Daoy (cell line): ENCODE results near the gene ZNF436. TPM values are rescaled to one million over a fixed set of nuclear protein-coding genes. Genes with fewer than 3 reads are reported as not detected.
"Not testable (repeated sequence)": the region's sequence is repeated elsewhere in the genome, so short reads cannot be mapped to it uniquely, and the experiment has no call there.

ENCODE experiments used
- DNase-seq: peaks from one replicate; pipeline ENCODE4 v3.0.0-alpha.2; 2015; ENCODE audit warnings: low read depth
- total RNA-seq: library from RNA; depleted of rRNA; stranded (reverse); fragments of >200 nt; shearing (Covaris generic); gene quantifications from 2 replicates; pipeline ENCODE4 v1.2.3, GENCODE V29; 2014

The ZNF436 gene
- total RNA-seq, 1 experiment from 2014 or later, result 9.4 TPM

DNA sequence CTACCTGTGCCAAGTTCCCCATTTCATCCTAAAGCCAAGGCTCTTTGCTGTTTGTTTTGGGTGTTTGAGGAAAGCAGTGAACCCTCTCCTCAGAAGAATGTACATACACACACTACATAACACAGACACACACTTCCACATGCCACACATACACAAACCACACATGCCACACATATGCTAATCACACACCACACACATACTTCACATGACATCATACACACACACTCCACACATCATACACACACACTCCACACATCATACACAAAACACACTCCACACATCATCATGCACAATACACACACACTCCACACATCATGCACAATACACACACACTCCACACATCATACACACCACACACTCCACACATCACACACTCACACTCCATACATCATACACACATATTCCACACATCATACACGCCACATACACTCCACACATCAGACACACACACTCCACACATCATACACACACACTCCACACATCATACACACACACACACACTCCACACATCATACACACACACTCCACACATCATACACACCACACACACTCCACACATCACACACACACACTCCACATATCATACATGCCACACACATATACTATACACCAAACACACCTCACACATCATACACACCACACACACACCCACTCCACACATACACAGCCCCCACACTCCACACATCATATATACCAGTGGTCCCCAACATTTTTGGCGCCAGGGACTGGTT lies 22.7 kb upstream of the ZNF436 start:
- DNase-seq, result no peak

- no peak for DNase-seq
Measured at GRCh38 chr1:23389837-23390321, 20.2 kb upstream of the ZNF436 start.

- no peak for DNase-seq
Measured at GRCh38 chr1:23387494-23387893, 17.9 kb upstream of the ZNF436 start.

GRCh38 chr1:23385119-23385621 lies 15.5 kb upstream of the ZNF436 start:
- no peak for DNase-seq

- DNase-seq, result peak; percentile 66
Measured at GRCh38 chr1:23384312-23385058, 14.8 kb upstream of the ZNF436 start.

GRCh38 chr1:23383577-23384311 lies 14.1 kb upstream of the ZNF436 start:
- DNase-seq, result no peak

DNA sequence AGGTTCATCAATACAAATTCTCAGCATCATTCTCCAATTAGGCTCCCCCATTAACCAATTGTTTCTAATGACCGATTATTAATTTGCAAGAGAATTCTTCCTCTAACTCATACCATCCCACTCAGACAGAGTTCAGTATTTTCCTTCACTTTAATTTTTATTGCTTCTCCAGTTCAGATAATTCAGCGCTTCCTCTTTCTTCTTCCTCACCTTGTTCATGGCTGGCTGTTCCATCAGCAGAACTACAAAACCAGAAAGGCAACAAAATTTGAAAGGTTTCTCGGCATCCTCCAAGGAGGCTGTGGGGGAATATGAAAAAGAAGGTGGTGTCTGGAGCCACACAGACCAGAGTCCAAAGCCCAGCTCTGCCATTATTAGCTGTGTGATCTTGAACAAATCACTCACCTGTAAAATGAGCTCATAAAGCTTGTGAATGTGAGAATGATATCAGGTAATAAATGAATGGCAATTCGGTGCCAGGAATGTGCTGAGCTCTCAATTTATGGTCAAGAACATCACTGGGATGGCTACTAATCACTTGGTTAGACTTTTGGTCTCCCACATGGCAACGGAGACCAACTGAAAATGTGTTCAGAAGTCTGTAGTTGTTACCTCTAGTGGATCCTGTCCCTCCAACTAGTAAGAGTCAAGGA lies 11.7 kb upstream of the ZNF436 start:
- no peak for DNase-seq

DNA sequence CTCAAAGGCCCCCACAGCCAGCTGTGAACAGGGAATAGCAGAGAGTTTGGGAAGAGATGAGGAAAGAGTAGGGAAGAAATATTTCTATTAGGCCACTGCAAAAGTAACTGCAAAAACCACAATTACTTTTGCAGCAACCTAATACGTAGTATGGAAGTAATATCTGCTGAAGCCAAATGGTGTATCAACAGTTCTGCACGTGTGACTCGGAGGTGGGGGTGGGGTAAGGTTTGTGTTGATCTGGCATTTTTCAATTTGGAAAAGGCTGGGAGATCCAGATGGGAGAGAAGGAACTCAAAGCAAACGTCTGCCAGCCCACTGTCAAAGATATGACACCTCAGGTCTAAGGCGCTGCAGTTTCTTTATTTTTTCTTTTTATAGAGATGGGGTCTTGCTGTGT lies 11.1 kb upstream of the ZNF436 start:
- no peak for DNase-seq

DNA sequence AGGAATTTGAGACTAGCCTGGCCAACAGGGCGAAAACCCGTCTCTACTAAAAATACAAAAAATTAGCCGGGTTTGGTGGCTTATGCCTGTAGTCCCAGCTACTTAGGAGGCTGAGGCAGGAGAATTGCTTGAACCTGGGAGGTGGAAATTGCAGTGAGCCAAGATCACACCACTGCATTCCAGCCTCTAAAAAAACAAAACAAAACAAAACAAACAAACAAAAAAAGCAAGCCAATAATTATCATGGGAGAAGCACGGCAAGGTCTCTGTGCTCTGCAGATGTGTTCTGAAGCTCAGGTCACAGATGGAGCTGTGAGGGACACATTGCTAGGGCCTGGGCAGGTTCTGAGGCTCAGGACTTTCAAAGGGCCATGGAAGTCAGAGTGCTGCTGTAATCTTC lies 10.6 kb upstream of the ZNF436 start:
- not testable (repeated sequence) for DNase-seq

GRCh38 chr1:23376890-23377811 lies 7.5 kb upstream of the ZNF436 start:
- DNase-seq, result peak; percentile 76

GRCh38 chr1:23374079-23374735 lies 4.6 kb upstream of the ZNF436 start:
- DNase-seq, result not testable (repeated sequence)

DNA sequence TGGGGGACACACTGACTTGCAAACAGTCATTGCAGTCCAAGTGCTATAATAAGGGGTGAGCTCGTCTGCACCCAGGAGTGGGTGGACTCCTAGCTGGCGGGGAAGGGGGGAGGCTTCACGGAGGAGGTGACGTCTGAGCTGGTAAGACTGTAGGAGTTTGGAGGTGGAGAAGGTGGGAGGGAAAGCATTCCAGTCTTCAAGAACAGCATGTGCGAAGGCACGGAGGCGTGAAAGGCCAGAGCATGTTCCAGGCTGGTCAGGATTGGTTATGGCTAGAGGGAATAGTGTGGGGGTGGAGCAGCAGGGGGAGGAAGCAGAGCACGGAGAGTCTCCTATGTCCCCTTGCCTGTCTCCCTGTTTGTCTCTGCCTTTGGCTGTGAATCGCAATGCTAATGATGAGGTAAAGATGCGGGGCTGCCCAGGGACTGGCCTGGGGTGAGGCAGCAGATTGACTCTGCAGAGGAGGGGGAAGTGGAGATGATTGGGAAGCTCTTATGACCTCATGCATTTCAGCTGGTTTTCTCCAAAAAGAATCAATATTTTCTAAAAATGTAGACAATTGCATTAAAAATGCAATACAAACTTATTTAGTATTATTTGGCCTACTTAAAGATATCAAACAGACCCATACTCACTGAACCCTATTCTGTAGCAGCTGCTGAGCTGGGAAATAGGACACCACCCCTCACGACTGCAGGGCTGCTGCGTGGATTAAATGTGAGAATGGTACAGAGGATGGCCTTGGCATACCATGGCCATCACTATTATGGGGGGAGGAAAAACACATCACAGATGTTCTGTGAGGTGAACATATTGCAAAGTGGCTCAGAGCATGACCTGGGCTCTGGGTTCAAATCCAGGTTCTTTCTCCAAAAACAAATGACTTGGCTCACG lies 2.6 kb upstream of the ZNF436 start:
- no peak for DNase-seq

- peak; percentile 66 for DNase-seq
Measured at GRCh38 chr1:23370709-23371584, 1.3 kb upstream of the ZNF436 start.

DNA sequence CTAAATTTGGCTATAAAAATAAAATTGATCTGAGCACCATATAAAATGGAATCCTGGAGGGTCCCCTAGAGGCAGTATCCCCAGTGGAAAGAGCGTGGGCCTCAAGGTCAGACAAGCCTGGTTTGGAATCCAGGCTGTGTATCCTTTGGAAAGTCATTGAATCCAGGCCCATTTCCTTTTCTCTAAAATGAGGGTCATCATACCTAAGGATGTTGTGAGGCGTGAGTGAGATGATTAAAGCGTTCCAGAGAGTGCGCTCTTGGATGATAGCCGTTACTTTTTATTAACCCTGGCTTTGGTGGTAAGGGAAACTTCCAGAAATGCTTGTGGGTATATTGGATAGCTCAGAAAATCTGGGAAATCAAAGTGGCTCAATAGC lies 683 bp upstream of the ZNF436 start:
- no peak for DNase-seq

- peak; percentile 96 for DNase-seq
Measured at GRCh38 chr1:23368562-23369334, 888 bp downstream of the ZNF436 start.

GRCh38 chr1:23367791-23368561 lies 1.7 kb downstream of the ZNF436 start:
- peak; percentile 100 for DNase-seq

DNA sequence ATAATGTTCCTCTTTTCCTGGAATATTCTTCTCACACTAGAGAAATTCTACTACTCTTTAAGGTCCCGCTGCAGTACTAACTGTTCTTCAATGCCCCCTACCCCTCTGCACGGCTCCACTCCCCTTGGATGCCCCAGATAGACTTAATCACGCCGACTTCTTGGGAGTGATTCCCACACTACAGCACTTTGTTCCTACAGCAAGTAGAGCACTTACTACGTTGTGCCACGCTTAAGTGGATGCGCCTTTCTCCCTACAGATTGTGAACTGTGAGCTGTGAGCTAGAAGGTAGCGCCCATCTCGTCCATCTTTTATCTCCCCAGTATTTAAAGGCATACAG lies 2.2 kb downstream of the ZNF436 start:
- DNase-seq, result no peak
